ENCODE data around the gene VSNL1.

VSNL1 gene

GRCh38 chr2:17540093-17540812 is at the start of gene VSNL1:
TSS of gene VSNL1 (plus strand) at chr2:17540696. CDS start at chr2:17592075, 51,379 bp downstream.
- DNase-seq = no peak

GRCh38 chr2:17495590-17495989 is 44.9 kb upstream of the VSNL1 start:
- no peak for DNase-seq

GRCh38 chr2:17497718-17498117 is 42.8 kb upstream of the VSNL1 start:
- no peak for DNase-seq

- no peak for DNase-seq
Observed at GRCh38 chr2:17506736-17507616, 33.5 kb upstream of the VSNL1 start.

GRCh38 chr2:17515652-17516051 is 24.8 kb upstream of the VSNL1 start:
- no peak for DNase-seq

- no peak for DNase-seq
Observed at GRCh38 chr2:17517481-17518211, 22.9 kb upstream of the VSNL1 start.

GRCh38 chr2:17518212-17519154 is 22.0 kb upstream of the VSNL1 start, which contains the start of gene RAD51AP2:
TSS of gene RAD51AP2 (minus strand) at chr2:17518440. CDS start at chr2:17518415, 25 bp downstream.
- DNase-seq = no peak

- no peak for DNase-seq
Observed at GRCh38 chr2:17519486-17519885, 21.0 kb upstream of the VSNL1 start.

DNA sequence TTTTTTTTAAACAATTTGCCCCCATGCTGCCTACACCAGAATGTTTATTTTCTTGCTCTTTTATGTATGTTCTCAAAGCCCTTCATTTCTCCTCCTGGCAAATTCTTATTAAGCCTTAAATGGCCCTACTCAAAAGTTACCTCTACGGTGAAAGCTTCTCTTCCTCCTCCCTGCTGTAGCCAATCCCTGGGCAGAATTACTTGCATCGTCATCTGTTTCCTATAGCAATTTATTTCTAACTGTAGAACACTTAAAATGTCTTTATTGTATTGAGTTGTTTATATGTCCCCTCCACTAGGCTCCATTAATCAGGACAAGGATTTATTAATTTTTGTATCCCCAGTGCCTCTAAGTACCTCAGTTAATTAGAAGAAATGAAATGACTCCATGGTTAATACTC is 19.7 kb upstream of the VSNL1 start:
- DNase-seq = no peak

DNA sequence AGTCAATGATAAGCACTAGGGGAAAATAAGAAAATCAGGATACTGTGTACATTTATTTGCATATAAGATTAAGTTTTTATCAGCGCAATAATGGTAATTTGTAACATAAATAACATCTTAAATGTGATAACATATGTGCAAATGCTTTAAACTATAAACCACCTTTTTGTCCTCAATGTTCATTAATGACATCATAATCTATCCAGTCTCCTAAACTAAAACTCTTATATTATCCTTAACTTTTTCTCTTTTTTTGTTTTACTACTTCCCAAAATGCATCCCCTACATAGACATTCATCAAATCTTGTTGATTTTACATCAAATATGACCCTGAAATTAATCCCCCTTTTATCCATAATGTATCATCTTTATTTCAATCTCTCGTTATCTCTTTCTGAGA is 18.9 kb upstream of the VSNL1 start:
- DNase-seq = no peak

- no peak for DNase-seq
Observed at GRCh38 chr2:17522303-17522702, 18.2 kb upstream of the VSNL1 start.

- DNase-seq = no peak
Observed at GRCh38 chr2:17529771-17530170, 10.7 kb upstream of the VSNL1 start.

DNA sequence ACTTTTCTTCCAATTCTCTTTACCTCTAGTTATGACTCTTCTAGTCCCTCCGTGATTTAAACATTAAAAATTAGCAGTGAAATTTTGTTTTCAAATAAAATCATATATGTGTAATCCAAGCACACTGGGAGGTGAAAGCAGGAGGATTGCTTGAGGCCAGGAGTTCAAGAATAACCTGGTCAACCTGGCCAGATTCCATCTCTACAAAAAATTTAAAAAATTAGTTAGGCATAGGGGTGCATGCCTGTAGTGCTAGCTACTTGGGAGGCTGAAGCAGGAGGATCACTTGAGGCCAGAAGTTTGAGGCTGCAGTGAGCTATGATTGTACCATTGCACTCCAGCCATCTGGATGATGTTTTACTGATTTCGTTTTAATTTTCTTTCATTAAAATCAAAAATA is 7.0 kb upstream of the VSNL1 start:
- no peak for DNase-seq

DNA sequence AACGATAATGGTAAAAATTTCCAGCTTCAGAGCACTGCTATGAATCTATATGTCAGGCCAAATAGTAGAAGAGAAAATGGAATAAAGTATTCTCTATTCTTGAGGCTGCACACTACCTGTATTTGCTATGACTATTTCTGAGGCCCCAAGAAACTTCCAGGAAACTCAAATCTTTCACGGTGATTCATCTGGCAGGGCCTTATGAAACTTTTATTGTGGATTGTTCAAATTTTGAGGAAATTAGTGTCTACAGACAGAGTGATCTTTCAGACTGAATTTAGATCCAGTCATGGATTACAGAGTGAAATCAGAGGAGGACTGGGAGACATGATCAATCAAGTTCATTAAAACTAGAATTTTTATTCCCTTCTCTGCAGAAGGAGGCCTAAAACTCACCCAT is 4.1 kb upstream of the VSNL1 start:
- no peak for DNase-seq

GRCh38 chr2:17538022-17538843 is 2.3 kb upstream of the VSNL1 start:
- DNase-seq = no peak

DNA sequence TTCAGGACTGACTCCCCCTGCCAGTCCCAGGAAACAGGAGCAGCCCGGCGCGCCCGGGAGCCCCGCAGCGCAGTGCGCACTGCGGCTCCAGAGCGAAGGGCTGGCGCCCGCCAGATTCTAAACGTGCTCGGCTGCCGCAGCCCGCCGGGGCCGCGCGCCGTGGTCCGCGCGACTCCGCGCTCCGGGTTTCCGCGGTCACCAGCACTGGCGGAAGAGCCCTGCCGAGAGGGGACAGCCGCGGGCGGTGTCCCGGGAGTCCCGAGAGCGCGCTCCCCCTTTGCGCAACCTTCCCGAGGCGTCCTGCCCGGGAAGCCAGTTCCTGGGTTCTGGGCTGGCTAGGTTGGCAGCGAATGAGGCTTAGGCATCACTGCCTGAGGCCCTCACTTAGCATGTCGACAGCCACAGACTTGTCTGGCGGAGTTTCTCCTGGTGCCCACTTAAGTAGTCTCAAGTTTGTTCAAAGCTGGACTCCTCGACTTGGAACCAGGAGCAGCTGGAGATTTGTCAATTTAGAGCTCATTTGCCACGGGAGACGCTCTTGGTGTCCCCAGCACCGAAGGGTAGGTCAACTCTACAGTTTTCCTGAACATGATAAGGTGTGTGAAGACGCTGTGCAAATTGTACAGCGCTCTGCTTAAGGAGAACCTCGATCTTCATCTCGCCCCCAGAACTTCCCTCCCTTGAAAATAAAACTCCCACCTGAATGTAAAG is 1.5 kb upstream of the VSNL1 start:
- no peak for DNase-seq

- no peak for DNase-seq
Observed at GRCh38 chr2:17539611-17540092, 844 bp upstream of the VSNL1 start.

DNA sequence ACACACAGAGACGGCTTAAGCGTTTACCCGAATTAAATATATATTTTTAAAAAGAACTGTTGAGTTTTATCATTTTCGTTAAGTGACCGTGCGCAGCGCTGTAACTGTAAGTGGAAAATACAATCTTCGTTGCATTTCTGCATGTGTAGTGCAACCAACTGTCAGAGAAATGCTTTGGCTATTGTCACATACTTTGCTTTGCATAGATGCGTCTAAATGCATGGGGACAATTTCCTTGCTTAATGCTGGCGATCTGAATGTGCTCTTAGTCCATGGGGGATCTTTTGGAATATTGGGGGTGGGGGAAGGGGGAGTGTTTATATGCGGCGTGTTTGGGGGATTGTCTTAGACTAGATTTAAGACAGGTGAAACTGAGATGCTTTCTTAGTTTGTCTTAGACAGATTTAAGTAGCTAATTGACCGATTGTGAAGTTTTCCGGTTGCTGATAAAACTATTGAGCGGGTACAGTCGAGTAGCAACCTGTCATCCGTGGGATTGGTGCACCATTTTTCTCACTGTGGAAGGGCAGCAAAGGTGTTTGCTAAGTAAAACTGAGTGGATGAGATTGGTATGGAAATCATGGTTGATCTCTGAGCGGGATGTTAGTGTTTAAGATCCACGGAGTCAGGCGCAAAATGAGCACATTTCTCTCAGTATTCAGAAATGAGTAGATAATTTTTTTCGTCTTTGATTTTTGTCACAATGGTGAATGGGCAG is 476 bp downstream of the VSNL1 start:
- no peak for DNase-seq

GRCh38 chr2:17541531-17541950 is 1.0 kb downstream of the VSNL1 start:
- no peak for DNase-seq

- DNase-seq = no peak
Observed at GRCh38 chr2:17542471-17542870, 2.0 kb downstream of the VSNL1 start.

Data from activated CD8-positive, alpha-beta memory T cell treated with anti-CD3 and anti-CD28 coated beads, Interleukin-2, amount 50 U/mL, for 4 hours (primary cell).